GM19351 (cell line): ENCODE results near the gene AP5M1.
"Not testable (repeated sequence)": the region's sequence is repeated elsewhere in the genome, so short reads cannot be mapped to it uniquely, and the experiment has no call there.

ENCODE experiments used
- ATAC-seq: cut with Tn5 transposase; IDR thresholded peaks from one replicate; pipeline ENCODE4 v1.9.1; 2021; ENCODE audit warnings: mild to moderate bottlenecking, moderate library complexity; ENCODE audit not compliant: unreplicated experiment

Gene AP5M1

DNA sequence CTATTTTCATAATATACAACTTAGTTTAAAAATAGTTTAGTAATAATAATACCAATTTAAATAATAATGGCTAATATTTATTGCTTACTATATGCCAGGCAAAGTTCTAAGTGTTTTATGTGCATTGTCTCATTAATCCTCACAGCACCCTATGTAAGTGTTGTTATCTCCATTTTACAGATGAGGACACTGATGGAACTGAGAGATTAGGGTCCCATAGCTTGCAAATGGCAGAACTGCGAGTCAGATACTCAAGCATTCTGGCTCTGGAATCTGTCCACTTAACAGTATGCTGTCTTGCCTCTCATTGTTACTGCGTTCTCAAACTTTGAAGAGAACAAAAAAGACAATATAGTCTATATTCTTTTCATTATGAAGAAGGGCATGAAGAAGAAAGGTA is 19.0 kb downstream of the AP5M1 start:
- ATAC-seq, result no peak

DNA sequence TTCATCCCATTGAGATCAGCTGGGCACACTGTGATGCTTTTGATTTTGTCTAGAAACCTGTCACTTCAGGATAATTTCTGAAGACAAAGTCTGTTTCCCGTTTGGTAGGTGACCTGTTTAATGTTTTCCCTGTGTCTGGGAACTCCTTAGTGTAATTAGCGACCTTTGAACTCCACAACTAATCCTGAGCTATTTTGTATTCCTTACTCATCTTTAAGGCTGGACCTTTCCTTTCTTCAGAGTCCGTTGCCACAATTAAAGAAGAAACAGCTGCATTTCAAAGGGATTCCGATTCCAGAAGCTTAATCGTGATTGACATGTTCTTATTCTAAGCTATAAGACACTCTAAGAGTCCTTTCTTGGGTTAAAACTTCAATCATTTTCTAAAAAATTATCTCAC is 22.0 kb downstream of the AP5M1 start:
- no peak for ATAC-seq

DNA sequence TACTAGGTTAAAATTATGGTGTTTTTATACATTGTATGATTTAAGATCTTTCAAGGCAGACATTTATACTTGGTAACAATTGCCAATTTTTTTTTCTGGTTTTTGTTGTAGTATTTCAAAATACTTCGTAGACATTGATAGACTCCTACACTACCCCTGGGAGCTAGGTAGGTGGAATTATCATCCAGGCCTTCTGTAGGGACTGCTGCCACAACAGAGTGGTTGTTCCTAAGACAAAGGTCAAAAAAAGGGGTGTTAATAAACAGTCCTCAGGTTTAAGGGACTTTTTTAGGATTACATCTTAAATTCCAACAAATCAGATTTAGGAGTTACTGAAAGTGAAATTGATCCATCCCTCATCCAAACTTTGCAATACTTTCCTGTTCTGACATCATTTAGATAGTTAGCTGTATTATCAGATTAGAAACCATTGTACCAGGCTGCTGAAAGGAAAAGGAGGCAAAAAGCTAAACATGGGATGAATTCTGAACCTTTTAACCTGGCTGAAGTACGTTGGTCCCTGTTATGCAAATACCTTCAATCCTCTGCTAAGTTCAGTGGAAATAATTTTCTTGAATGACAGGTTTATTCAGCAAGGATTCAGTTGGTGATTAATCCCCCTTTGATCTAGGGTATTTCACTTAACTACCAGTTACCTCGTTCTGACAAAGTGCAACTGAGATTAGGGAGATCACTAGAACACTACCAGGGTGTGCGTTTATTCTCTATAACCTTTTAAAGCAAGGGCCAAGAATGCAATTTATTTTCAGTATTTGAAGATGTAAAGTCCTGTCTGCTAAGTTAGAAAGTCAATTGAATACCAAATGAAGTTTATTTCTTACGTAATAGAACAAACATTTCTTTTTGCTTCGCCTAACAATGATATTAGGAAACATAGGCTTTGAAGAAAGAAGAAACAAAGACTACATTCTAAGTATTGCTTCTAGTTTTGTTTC is 23.2 kb downstream of the AP5M1 start:
- ATAC-seq, result no peak

DNA sequence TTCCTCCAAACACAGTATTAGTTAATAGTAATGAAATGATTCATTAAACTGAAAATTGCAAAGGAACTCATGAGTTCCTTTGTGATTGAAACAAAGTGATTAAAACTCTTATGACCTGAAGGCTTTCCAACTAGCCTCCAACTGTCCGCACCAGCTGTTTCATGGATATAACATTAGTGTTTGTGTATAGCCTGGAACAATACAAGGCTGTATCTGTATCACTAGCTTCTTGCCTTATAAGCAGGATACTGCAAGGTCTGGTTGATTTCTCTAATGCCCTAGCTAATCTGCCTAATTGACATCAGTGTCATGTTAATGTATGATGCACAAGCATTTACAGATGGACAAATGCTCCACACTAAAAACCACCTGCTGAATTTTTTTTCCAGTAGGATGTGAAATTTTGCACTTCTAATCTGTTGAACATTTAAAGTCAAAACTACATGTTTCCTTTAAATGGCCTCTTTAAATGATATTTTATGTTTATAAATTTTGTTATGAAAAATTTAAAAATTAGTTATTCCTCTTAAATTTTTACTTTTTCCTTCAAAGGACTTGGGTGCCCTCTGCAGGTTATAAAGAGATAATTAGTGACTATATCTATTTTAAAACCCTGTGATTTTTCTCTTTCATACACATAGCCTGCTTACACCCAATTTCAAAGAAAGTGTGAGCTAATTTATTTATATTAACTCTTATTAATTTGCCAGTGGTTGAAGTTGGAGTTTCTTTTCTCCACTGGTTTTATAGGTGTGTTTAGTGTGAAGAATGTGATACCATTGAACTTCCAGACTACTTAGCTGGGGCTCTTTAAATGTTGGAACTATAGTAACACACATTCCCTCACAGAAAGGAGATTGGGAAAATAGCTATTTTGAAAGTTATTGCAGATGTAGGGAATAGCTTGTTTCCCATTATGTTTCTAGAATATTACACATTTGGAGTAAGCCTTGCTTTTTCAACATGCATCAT is 25.4 kb downstream of the AP5M1 start:
- no peak for ATAC-seq

DNA sequence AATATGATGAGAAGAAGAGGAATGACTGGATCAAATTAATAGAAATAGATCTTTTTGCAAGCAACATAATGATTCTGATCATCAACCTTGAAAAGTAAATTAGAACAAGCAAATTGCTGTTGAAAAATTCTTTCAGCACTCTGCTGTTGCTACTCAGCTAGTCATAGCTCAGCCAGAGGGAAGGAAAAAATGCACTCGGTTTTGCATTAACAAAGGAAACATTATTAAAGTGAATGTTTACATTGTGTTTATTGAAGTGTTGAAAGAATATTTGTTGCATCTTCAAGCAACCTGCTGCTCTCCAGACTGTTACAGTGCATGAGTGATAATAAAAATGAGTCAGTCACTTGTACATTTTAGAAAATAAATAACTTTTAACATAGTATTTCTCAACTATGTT is 26.5 kb downstream of the AP5M1 start:
- no peak for ATAC-seq

DNA sequence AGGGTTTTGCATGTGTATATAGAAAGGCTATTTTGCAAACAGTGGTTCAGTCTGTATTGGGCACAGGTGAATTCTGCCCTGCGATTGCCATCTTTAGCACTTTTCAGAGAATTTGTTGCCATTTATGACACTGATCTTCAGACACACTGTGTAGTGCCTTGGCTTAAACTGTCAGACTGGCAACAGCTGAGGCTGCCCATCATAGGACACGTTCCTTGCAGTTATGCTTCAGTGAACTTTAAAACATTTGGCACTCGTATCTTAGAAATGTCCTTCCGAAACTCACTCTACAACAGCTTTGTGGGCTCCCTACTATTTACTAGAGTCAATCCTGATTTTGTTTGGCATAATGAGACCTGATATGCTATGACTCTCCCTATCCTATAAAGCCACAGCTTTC is 29.1 kb downstream of the AP5M1 start:
- no peak for ATAC-seq

DNA sequence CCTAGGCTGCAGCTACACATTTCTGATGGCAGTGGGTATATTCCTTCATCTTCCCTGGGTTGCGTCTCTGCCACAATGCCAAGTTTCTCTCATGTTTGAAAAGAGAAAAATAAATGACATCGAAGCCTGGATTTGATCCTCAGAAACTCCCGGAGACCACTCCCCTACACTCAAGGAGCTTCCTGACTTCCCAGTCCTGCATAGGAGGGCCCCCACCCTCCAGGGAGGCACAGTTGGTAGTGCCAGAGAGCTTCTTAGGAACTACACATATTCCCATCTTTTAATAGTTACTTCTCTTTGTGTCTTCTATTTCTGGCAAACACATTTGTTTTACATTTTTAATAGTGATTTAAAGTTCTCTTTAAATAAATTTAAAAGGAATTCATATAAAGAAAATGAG is 30.7 kb downstream of the AP5M1 start:
- no peak for ATAC-seq

DNA sequence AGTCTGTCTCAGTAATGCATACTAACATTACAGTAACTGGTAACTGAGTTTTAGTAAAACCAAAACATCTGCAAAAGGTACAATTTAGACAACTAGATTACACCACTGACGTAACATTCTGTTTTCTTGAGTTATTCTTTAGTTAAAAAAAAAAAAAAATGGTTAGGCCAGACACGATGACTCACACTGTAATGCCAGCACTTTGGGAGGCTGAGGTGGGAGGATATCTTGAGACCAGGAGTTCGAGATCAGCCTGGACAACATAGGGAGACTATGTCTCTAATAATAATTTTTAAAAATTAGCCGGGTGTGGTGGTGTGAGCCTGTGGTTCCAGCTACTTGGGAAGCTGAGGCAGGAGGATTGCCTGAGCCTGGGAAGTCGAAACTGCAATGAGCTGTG is 34.1 kb downstream of the AP5M1 start:
- no peak for ATAC-seq

DNA sequence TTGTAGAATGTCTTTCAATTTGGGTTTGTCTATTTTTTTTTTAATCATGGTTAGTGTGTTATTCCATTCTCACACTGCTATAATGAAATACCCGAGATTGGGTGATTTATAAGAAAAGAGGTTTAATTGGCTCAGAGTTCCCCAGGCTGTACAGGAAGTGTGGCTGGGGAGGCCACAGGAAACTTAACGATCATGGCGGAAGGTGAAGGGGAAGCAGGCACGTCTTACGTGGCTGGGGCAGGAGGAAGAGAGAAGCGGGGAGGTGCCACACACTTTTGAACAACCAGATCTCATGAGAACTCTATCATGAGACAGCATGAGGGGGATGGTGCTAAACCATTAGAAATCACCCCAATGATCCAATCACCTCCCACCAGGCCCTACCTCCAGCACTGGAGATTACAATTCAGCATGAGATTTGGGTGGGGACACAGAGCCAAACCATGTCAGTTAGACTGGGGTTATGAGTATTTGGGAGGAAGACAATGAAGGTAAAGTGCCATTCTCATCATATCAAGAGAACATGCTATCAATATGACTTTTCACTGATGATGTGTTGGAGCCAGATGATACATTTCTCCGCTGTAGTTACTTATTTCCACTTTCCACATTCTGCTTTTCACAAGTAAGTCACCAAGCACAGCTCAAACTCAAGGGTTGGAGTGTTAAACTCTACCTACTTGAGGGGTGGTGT is 45.8 kb downstream of the AP5M1 start:
- ATAC-seq, result no peak

DNA sequence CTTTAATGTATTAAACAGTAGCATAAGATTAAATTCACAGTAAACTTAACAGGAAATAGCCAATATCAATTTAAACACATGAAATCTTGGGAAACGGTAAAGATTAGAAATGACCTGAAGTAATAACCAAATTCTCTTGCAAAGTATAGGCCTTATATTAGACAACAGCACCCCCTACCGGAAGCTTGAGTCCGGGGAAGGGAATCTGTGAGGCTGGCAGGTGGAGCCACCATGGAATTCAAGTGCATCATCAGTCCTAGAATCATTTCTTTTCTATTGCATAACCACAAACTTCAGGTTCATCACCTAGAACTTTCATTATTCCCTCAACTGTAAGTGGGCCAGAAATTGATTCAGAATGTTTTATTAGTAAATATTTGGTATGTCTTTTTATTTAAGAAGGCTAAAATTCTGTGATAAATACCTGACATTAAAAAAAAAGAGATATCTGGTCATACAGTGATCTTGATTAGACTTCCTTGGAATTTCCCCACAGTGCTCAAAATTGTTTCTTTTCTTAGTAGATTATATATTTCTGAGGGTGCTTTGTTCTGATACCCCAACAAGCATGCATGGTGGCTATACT is 48.6 kb downstream of the AP5M1 start:
- ATAC-seq, result peak; percentile 82

DNA sequence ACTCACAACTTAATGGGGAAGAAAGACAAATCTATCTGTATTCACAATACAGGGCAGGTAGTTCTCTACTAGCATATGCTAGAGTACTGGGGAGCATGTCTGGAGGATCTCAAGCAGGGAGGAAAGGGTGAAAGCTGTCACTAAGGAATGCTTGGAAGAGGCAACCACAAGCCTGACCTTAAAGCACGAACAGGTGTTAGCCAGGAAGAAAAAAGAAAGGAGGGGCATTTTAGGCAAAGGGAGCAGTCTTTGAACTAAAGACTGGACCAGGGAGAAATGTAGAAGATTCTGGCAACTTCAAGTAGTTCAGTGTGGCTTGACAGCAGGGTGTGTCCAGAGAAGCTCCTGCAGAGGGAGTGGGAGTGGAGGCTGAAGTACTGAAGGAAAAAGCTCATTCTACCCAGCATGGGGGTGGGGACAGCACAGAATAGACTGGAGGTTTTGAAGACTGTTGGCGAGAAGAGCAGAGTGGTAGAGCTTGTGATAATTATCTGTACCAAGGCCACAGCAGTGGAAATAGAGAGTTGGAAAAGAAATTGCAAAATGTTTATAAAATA is 50.9 kb downstream of the AP5M1 start:
- ATAC-seq, result no peak

DNA sequence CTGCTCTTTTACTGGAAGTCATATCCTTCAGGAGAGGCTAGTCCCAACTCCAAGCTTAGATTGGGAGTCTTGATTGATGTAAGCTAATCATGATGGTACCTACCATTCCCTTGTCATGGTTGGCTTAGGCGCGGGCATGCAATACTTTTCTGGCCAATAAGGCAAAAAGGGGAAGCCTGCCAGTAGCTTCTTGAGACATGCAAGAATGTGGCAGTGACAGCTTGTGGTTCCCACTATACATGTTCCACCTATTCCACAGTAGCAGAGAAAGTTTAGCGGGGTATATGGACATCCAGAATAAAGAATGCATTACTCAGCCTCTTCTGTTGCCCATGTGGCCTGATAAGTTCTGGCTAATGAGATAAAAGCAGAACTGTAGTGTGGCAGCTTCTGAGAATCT is 55.0 kb downstream of the AP5M1 start:
- no peak for ATAC-seq

DNA sequence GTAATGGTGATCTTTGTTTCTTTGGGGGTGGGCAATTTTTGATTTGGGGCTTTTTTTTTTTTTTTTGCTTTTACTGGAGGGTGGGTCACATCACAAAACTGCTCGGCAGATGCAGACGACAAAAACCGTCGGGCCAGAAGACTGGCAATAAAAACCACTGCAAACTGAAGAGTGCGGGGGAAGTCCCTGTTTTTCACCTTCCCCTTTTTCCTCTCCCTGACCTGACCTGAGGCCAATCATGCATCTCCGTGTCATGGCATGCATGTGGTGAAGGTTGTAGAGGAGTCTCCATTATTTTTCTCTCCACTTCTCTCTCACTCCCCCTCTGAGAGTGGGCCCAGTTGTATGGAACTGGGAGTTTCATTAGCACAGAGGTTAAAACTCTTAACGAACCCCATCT is 57.5 kb downstream of the AP5M1 start:
- ATAC-seq, result peak; percentile 100

DNA sequence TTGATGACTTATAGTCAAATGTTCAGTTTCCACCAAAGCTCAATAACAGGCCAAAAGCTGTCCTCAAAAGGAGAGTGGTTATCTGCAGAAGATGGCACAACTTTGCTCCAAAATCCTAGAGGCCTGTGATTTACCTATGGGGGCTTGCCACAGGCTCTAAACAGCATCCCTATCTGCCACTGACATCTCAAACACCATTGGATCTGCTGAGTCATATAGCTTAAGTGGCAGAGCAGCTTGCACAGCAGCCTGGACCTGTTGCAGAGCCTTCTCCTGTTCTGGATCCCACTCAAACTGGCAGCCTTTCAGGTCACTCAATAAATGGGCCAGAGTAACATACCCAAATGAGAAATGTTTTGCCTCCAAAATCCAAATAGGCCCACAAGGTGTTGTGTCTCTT is 61.1 kb downstream of the AP5M1 start:
- ATAC-seq, result no peak

DNA sequence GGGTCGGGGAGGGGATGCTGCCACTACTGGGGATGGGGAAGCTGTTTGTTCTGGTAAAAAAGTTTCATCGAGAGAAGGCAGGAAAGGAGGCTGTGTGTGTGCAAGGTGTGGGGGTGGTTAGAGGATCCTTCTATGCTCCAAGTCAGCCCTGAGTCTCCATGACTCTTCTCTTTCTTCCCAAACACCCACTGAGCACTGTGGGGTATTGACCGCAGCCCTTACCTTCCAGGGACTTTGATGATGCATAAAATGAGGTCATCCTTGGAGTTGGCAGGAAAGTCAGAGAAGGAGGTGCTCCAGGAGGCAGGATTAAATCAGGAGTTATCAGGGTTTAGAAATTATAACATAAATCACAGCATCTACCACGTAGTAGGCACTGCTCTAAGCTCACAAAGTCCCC is 63.7 kb downstream of the AP5M1 start:
- not testable (repeated sequence) for ATAC-seq

DNA sequence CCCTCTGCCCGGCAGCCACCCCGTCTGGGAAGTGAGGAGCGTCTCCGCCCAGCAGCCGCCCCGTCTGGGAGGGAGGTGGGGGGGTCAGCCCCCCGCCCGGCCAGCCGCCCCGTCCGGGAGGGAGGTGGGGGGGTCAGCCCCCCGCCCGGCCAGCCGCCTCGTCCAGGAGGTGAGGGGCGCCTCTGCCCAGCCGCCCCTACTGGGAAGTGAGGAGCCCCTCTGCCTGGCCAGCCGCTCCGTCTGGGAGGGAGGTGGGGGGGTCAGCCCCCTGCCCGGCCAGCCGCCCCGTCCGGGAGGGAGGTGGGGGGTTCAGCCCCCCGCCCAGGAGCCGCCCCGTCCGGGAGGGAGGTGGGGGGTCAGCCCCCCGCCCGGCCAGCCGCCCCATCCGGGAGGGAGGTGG is 65.0 kb downstream of the AP5M1 start:
- ATAC-seq, result not testable (repeated sequence)

DNA sequence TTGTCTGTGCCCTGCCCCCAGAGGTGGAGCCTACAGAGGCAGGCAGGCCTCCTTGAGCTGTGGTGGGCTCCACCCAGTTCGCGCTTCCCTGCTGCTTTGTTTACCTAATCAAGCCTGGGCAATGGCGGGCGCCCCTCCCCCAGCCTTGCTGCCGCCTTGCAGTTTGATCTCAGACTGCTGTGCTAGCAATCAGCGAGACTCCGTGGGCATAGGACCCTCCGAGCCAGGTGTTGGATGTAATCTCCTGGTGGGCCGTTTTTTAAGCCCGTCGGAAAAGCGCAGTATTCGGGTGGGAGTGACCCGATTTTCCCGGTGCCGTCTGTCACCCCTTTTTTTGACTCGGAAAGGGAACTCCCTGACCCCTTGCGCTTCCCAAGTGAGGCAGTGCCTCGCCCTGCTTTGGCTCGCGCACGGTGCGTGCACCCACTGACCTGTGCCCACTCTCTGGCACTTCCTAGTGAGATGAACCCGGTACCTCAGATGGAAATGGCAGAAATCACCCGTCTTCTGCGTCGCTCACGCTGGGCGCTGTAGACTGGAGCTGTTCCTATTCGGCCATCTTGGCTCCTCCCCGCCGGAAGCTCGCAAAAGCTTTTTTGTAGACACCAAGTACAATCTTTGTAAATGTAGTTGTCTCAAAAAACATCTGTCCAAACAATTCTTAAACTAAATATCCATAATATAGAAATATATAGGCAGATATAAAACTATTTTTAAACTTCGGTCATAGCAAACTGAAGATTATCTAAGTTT is 75.0 kb downstream of the AP5M1 start:
- ATAC-seq, result not testable (repeated sequence)

DNA sequence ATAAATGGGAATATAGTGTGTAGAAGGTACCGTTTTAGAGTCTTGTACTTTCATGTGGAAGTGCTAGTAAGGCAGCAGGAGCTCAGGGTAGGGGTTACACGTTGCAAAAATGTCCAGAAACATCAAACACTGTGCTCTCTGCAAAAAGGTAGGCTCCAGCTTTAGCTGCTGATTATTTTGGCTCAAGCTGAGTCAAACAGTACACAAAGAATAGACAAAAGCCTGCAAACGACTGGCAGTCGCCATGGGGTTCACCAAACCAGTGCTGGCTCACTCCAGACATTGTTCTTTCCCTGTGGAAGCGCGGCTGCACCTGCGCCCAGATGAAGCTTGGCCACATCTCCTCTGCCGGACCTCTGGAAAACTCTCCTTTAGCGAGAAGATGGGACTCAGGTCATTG is 76.3 kb downstream of the AP5M1 start:
- no peak for ATAC-seq

DNA sequence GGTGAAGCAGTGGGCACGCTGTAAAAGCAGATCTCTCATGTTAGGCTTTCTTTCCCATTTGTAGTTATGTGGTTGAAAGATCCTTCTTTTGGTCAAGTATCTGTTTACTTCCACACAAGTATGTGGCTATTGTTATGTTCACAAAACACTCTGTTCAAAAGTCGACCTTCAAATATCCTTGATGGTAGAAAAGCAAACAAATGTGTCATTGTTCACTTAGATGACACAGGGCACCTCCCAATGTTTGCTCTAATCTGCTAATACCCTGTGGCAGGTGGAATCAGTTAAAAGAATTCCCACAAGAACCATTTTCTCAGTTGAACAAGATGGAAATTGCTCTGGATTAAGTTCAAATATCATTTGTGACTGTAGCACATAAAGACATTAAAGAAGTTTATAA is 78.0 kb downstream of the AP5M1 start:
- ATAC-seq, result no peak
